Mesodermal cell (in vitro differentiated cells): ENCODE measurements around the gene SNX32.

Experiments used
- H3K27ac ChIP-seq: 2 replicates; pipeline ENCODE4 v1.7.0; 2013; ENCODE audit warnings: mild to moderate bottlenecking, low read depth, low read length, moderate library complexity; ENCODE audit not compliant: severe bottlenecking
- H3K36me3 ChIP-seq: 2 replicates; pipeline ENCODE4 v1.7.1; 2013; ENCODE audit warnings: mild to moderate bottlenecking, low read length, moderate library complexity; ENCODE audit not compliant: control insufficient read depth, insufficient read depth
- H3K4me1 ChIP-seq: one replicate; pipeline ENCODE4 v1.7.1; 2013; ENCODE audit warnings: mild to moderate bottlenecking, low read length; ENCODE audit not compliant: insufficient read depth, control insufficient read depth, poor library complexity, severe bottlenecking
- H3K4me3 ChIP-seq: 2 replicates; pipeline ENCODE4 v1.7.0; 2013; ENCODE audit warnings: low read length, control low read depth, mild to moderate bottlenecking; ENCODE audit not compliant: insufficient read depth, poor library complexity, severe bottlenecking; ENCODE audit errors: extremely low read depth
- H3K9me3 ChIP-seq: 2 replicates; pipeline ENCODE4 v1.7.1; 2013; ENCODE audit warnings: mild to moderate bottlenecking, low read length, moderate library complexity; ENCODE audit not compliant: control insufficient read depth
- WGBS, 2 experiments: methylation state at CpG; one replicate each; pipeline ENCODE4 v1.1.5; 2013; ENCODE audit warnings: missing lambda C conversion rate in 2 of 2; ENCODE audit not compliant: insufficient coverage in 2 of 2; 5-methylcytosine and 5-hydroxymethylcytosine counted together

SNX32 gene

GRCh38 chr11:65865550-65866172, 31.9 kb downstream of the SNX32 start:
- no peak overlapping the region for H3K4me3 ChIP-seq
- H3K9me3 ChIP-seq = no peaks in the 10 kb centered on the region
- no peak overlapping the region for H3K27ac ChIP-seq
- peaks cover 19% of the 10 kb centered on the region for H3K4me1 ChIP-seq
- peaks cover 91% of the 10 kb centered on the region for H3K36me3 ChIP-seq
- 95 to 97% methylated on average over 4 to 7 of the region's 9 CpGs for WGBS, 2 experiments

GRCh38 chr11:65866509-65867283, 32.9 kb downstream of the SNX32 start:
- Histone ChIP-seq H3K4me3 (no peak overlapping the region), H3K4me1 (peaks cover 27% of the 10 kb centered on the region), H3K27ac (peak overlapping the region; percentile 29), H3K36me3 (peaks cover 98% of the 10 kb centered on the region), H3K9me3 (no peaks in the 10 kb centered on the region)
- WGBS, 2 experiments = 95 to 96% methylated on average over 13 to 16 of the region's 21 CpGs

GRCh38 chr11:65867284-65868071, 33.7 kb downstream of the SNX32 start:
- WGBS, 2 experiments = 68 to 70% methylated on average over 21 to 24 of the region's 29 CpGs
- Histone ChIP-seq H3K4me1 (peaks cover 20% of the 10 kb centered on the region), H3K27ac (no peak overlapping the region), H3K36me3 (peaks cover 90% of the 10 kb centered on the region), H3K9me3 (no peaks in the 10 kb centered on the region), H3K4me3 (no peak overlapping the region)

GRCh38 chr11:65868076-65868667, 34.4 kb downstream of the SNX32 start:
- no peak overlapping the region for H3K27ac ChIP-seq
- 94 to 95% methylated on average over 16 to 18 of the region's 19 CpGs for WGBS, 2 experiments
- H3K9me3 ChIP-seq = no peaks in the 10 kb centered on the region
- peaks cover 18% of the 10 kb centered on the region for H3K4me1 ChIP-seq
- peaks cover 83% of the 10 kb centered on the region for H3K36me3 ChIP-seq
- H3K4me3 ChIP-seq = no peak overlapping the region

- 100% methylated on average over 2 of the region's 3 CpGs for WGBS, 2 experiments
- no peak overlapping the region for H3K4me3 ChIP-seq
- peaks cover 76% of the 10 kb centered on the region for H3K36me3 ChIP-seq
Observed at GRCh38 chr11:65868907-65869306, 35.1 kb downstream of the SNX32 start.

GRCh38 chr11:65869643-65870306, 36.0 kb downstream of the SNX32 start:
- 97 to 99% methylated on average over 16 to 21 of the region's 24 CpGs for WGBS, 2 experiments
- Histone ChIP-seq H3K9me3 (no peaks in the 10 kb centered on the region), H3K27ac (no peak overlapping the region), H3K4me3 (no peak overlapping the region), H3K36me3 (peaks cover 67% of the 10 kb centered on the region), H3K4me1 (peaks cover 18% of the 10 kb centered on the region)

More at GRCh38 chr11:65868907-65869306, 35.1 kb downstream of the SNX32 start:
- Histone ChIP-seq H3K9me3 (no peaks in the 10 kb centered on the region), H3K27ac (no peak overlapping the region), H3K4me1 (peaks cover 18% of the 10 kb centered on the region)

GRCh38 chr11:65870307-65870658, 36.5 kb downstream of the SNX32 start:
- Histone ChIP-seq H3K9me3 (no peaks in the 10 kb centered on the region), H3K4me3 (no peak overlapping the region), H3K27ac (no peak overlapping the region), H3K36me3 (peaks cover 62% of the 10 kb centered on the region), H3K4me1 (peaks cover 18% of the 10 kb centered on the region)
- 89 to 96% methylated on average over 10 to 11 of the region's 11 CpGs for WGBS, 2 experiments

- Histone ChIP-seq H3K36me3 (peaks cover 55% of the 10 kb centered on the region), H3K9me3 (no peaks in the 10 kb centered on the region), H3K27ac (peak overlapping the region; percentile 10), H3K4me3 (peak overlapping the region; percentile 58), H3K4me1 (peaks cover 18% of the 10 kb centered on the region)
- 88% methylated on average over 17 to 19 of the region's 24 CpGs for WGBS, 2 experiments
Observed at GRCh38 chr11:65870706-65871681, 37.2 kb downstream of the SNX32 start.

GRCh38 chr11:65871811-65872548, 38.2 kb downstream of the SNX32 start:
- Histone ChIP-seq H3K36me3 (peaks cover 45% of the 10 kb centered on the region), H3K27ac (peak overlapping the region; percentile 10), H3K4me3 (peak overlapping the region; percentile 58), H3K9me3 (no peaks in the 10 kb centered on the region), H3K4me1 (peaks cover 18% of the 10 kb centered on the region)
- WGBS, 2 experiments = 36 to 43% methylated on average over 13 to 15 of the region's 26 CpGs
